ENCODE measurements around the gene MRPL28.
"Not testable (repeated sequence)": the region's sequence is repeated elsewhere in the genome, so short reads cannot be mapped to it uniquely, and the experiment has no call there.

MRPL28 gene

GRCh38 chr16:397736-398332 lies 27.5 kb upstream of the MRPL28 start:
- no peaks in the 10 kb centered on the region for H3K27me3 Mint-ChIP-seq
- no peaks in the 10 kb centered on the region for H3K9me3 Mint-ChIP-seq
- peaks cover 30% of the 10 kb centered on the region for H3K4me1 Mint-ChIP-seq (ENCODE audit: low read depth)
- peak overlapping the region; percentile 8 for H3K27ac Mint-ChIP-seq
- H3K36me3 Mint-ChIP-seq (ENCODE audit: low read depth), result no peaks in the 10 kb centered on the region
- peak overlapping the region; percentile 67 for H3K4me3 Mint-ChIP-seq

- no peaks in the 10 kb centered on the region for H3K27me3 Mint-ChIP-seq
- H3K4me3 Mint-ChIP-seq, result peak within 1 kb of the TSS; percentile 81
- no peaks in the 10 kb centered on the region for H3K9me3 Mint-ChIP-seq
These were observed 26.9 kb upstream of the MRPL28 start, which contains the start of gene NME4 for GRCh38 chr16:397135-397661. Gene NME4 (plus strand): TSS chr16:397199. CDS start chr16:397223, 24 bp downstream.

GRCh38 chr16:396605-397004 lies 26.3 kb upstream of the MRPL28 start:
- H3K4me1 Mint-ChIP-seq (ENCODE audit: low read depth), result peaks cover 37% of the 10 kb centered on the region
- no peaks in the 10 kb centered on the region for H3K9me3 Mint-ChIP-seq
- peak overlapping the region; percentile 81 for H3K4me3 Mint-ChIP-seq
- no peaks in the 10 kb centered on the region for H3K27me3 Mint-ChIP-seq
- H3K36me3 Mint-ChIP-seq (ENCODE audit: low read depth), result no peaks in the 10 kb centered on the region
- peak overlapping the region; percentile 63 for H3K27ac Mint-ChIP-seq

More at GRCh38 chr16:397135-397661, 26.9 kb upstream of the MRPL28 start, which contains the start of gene NME4:
- Mint-ChIP-seq H3K27ac (peak within 1 kb of the TSS; percentile 63), H3K36me3 (ENCODE audit: low read depth) (no peaks in the 10 kb centered on the region), H3K4me1 (ENCODE audit: low read depth) (peaks cover 33% of the 10 kb centered on the region)

- H3K4me1 Mint-ChIP-seq (ENCODE audit: low read depth), result peaks cover 37% of the 10 kb centered on the region
- H3K27ac Mint-ChIP-seq, result no peak overlapping the region
- H3K9me3 Mint-ChIP-seq, result no peaks in the 10 kb centered on the region
- no peaks in the 10 kb centered on the region for H3K36me3 Mint-ChIP-seq (ENCODE audit: low read depth)
- H3K4me3 Mint-ChIP-seq, result peak overlapping the region; percentile 81
- H3K27me3 Mint-ChIP-seq, result no peaks in the 10 kb centered on the region
These were observed 25.9 kb upstream of the MRPL28 start for GRCh38 chr16:396199-396598.

- Mint-ChIP-seq H3K4me3 (peak overlapping the region; percentile 57), H3K9me3 (no peaks in the 10 kb centered on the region), H3K4me1 (ENCODE audit: low read depth) (peaks cover 28% of the 10 kb centered on the region), H3K36me3 (ENCODE audit: low read depth) (no peaks in the 10 kb centered on the region), H3K27ac (peak overlapping the region; percentile 81), H3K27me3 (no peaks in the 10 kb centered on the region)
These were observed 22.2 kb upstream of the MRPL28 start for GRCh38 chr16:392450-393030.

- peak overlapping the region; percentile 81 for H3K27ac Mint-ChIP-seq
- H3K4me1 Mint-ChIP-seq (ENCODE audit: low read depth), result peaks cover 28% of the 10 kb centered on the region
- H3K4me3 Mint-ChIP-seq, result peak overlapping the region; percentile 57
- H3K36me3 Mint-ChIP-seq (ENCODE audit: low read depth), result no peaks in the 10 kb centered on the region
- no peaks in the 10 kb centered on the region for H3K27me3 Mint-ChIP-seq
- no peaks in the 10 kb centered on the region for H3K9me3 Mint-ChIP-seq
These were observed 21.6 kb upstream of the MRPL28 start for GRCh38 chr16:391885-392335.

GRCh38 chr16:389352-389751 lies 19.0 kb upstream of the MRPL28 start:
- Mint-ChIP-seq H3K9me3 (no peaks in the 10 kb centered on the region), H3K4me1 (ENCODE audit: low read depth) (peaks cover 20% of the 10 kb centered on the region), H3K27me3 (no peaks in the 10 kb centered on the region), H3K27ac (no peak overlapping the region), H3K36me3 (ENCODE audit: low read depth) (no peaks in the 10 kb centered on the region), H3K4me3 (no peak overlapping the region)

GRCh38 chr16:387761-388666 lies 17.7 kb upstream of the MRPL28 start:
- H3K27me3 Mint-ChIP-seq; H3K27ac Mint-ChIP-seq; H3K4me3 Mint-ChIP-seq; H3K36me3 Mint-ChIP-seq (ENCODE audit: low read depth); H3K9me3 Mint-ChIP-seq: not testable (repeated sequence)
- H3K4me1 Mint-ChIP-seq (ENCODE audit: low read depth), result peaks cover 31% of the 10 kb centered on the region

- H3K4me1 Mint-ChIP-seq (ENCODE audit: low read depth), result peaks cover 25% of the 10 kb centered on the region
- H3K27me3 Mint-ChIP-seq, result peaks cover 3% of the 10 kb centered on the region
- no peak overlapping the region for H3K27ac Mint-ChIP-seq
- H3K36me3 Mint-ChIP-seq (ENCODE audit: low read depth), result no peaks in the 10 kb centered on the region
- no peaks in the 10 kb centered on the region for H3K9me3 Mint-ChIP-seq
- H3K4me3 Mint-ChIP-seq, result no peak overlapping the region
These were observed 16.4 kb upstream of the MRPL28 start for GRCh38 chr16:386641-387156.

GRCh38 chr16:383326-384051 lies 13.2 kb upstream of the MRPL28 start:
- H3K9me3 Mint-ChIP-seq, result no peaks in the 10 kb centered on the region
- H3K36me3 Mint-ChIP-seq (ENCODE audit: low read depth), result no peaks in the 10 kb centered on the region
- peaks cover 3% of the 10 kb centered on the region for H3K27me3 Mint-ChIP-seq
- H3K4me1 Mint-ChIP-seq (ENCODE audit: low read depth), result peaks cover 29% of the 10 kb centered on the region
- peak overlapping the region; percentile 83 for H3K4me3 Mint-ChIP-seq
- peak overlapping the region; percentile 87 for H3K27ac Mint-ChIP-seq

- Mint-ChIP-seq H3K4me3 (peak within 1 kb of the TSS; percentile 83), H3K9me3 (no peaks in the 10 kb centered on the region), H3K27me3 (peaks cover 3% of the 10 kb centered on the region), H3K36me3 (ENCODE audit: low read depth) (no peaks in the 10 kb centered on the region), H3K27ac (peak within 1 kb of the TSS; percentile 87), H3K4me1 (ENCODE audit: low read depth) (peaks cover 29% of the 10 kb centered on the region)
These were observed 11.7 kb upstream of the MRPL28 start, which contains the start of gene PGAP6 for GRCh38 chr16:381789-382717. Gene PGAP6 (minus strand): TSS chr16:381978. CDS start chr16:381821, 157 bp downstream.

GRCh38 chr16:381012-381788 lies 10.9 kb upstream of the MRPL28 start:
- peaks cover 3% of the 10 kb centered on the region for H3K27me3 Mint-ChIP-seq
- no peaks in the 10 kb centered on the region for H3K36me3 Mint-ChIP-seq (ENCODE audit: low read depth)
- H3K27ac Mint-ChIP-seq, result no peak overlapping the region
- peak overlapping the region; percentile 74 for H3K4me3 Mint-ChIP-seq
- H3K9me3 Mint-ChIP-seq, result no peaks in the 10 kb centered on the region
- peaks cover 29% of the 10 kb centered on the region for H3K4me1 Mint-ChIP-seq (ENCODE audit: low read depth)

GRCh38 chr16:380762-381011 lies 10.3 kb upstream of the MRPL28 start:
- H3K27ac Mint-ChIP-seq, result no peak overlapping the region
- peaks cover 29% of the 10 kb centered on the region for H3K4me1 Mint-ChIP-seq (ENCODE audit: low read depth)
- peaks cover 3% of the 10 kb centered on the region for H3K27me3 Mint-ChIP-seq
- no peaks in the 10 kb centered on the region for H3K36me3 Mint-ChIP-seq (ENCODE audit: low read depth)
- H3K9me3 Mint-ChIP-seq, result no peaks in the 10 kb centered on the region
- H3K4me3 Mint-ChIP-seq, result peak overlapping the region; percentile 74
